ENCODE measurements around the gene FAM162B.
A peak's percentile ranks its signal among the peaks of the same experiment; 100 is the strongest.
"Not testable (repeated sequence)": the region's sequence is repeated elsewhere in the genome, so short reads cannot be mapped to it uniquely, and the experiment has no call there.

FAM162B gene

DNA sequence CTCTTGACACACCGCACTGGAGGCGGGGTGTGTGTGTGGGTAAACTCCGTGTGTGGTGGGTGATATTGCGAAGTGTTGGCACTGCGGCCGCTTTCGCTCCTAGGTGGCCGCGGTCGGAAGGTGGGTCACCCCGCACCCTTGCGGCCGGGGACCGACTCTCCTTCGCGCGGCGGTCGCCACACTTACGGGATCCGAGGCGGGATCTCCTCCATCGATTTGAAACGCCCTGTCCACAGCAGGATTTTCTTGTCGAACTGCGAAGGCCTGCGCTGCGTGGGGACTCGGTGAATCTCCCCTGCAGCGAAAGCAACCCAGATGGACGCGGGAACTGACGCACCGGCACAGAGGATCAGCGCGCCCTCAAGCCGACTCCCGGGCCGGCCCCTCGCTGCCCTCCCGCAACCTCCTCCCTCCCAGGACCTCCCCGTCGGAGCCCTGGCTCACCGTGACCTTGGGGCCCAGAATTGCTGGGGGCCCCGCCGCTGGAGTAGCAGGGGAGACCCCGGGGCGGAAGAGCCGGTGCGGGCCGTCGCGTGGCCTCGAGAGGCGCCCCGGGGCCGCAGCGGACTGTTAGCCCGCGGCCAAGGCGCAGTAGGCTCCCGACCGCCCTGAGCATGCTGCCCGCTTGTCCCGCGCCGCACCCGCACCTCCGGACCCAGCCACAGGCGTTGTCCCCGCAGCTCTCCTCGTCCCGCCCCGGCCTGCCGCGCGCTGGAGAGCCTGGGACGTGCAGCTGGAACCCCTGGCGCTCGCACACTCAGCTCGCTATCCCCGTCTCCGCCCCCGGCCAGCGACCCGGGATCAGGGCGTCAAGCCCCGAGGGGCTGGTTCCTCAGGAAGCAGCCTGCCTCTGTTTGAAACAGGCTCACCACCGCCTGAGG, at the start of gene FAM162B:
FAM162B (minus strand) TSS at position 759 of the 881 bp plus-strand sequence; CDS start at position 616, 143 bp downstream.
- Histone ChIP-seq H3K27ac (peak within 1 kb of the TSS in 2 of 21 experiments; percentile 15 to 55), H3K4me3 (peak within 1 kb of the TSS; percentile 18 to 42 (median 32))

DNA sequence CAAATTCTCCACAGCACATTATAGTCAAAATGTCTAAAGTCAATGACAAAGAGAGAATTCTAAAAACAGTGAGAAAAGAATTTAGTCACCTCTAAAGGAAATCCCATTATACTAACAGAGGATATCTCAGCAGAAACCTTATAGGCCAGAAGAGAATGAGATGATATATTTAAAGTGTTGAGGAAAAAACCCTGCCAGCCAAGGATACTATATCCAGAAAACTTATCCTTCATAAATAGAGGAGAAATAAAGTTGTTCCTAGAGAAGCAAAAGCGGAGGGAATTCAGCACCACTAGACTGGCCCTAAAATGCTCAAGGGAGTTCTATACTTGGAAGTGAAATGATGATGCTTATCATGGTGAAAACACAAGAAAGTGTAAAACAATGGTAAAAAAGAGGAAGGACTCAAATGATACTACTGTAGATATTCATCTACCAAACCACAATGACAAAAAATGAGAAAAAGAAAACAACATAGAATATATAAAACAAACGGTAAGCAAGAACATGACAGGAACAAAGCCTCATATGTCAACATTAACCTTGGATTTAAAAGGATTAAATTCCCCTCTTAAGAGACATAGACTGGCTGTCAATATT, 46.6 kb upstream of the FAM162B start:
- H3K4me3 ChIP-seq = no peak overlapping the region
- no peak overlapping the region for H3K27ac ChIP-seq

DNA sequence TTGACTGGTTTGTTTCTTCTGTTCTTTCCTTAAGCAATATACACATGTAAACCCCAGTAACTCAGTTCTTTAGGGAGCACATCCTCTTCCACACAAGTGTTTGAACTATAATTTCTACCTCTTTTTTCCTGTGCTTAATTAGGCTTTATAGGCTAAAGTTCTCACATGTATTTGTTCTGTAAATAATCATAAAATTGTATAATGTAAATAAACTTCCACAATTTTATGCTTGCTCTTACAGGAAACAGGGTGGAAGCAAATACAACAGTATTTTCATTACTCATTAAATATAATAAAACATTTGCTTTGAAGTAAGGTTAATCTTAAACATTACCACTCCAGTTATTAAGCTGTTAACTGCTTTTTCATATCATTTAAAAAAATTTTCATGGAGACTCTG, 36.5 kb upstream of the FAM162B start:
- H3K27ac ChIP-seq = no peak overlapping the region
- no peak overlapping the region for H3K4me3 ChIP-seq

DNA sequence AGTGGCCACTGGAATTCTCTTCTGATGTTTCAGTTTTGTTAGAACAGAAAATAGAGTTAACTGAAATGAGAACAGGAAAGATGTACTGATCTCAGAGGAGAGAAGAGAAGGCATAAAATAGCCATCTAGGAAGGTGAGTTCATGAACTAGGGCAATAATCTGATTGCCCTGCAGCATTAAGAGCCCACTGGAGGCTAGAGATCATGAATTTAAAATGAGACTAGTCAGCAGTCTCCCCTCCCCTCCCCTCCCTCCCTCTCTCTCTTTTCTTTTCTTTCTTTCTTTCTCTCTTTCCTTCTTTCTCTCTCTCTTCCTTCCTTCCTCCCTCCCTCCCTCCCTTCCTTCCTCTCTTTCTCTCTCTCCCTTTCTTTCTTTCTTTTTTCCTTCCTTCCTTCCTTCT, 34.4 kb upstream of the FAM162B start:
- H3K27ac ChIP-seq = no peak overlapping the region
- no peak overlapping the region for H3K4me3 ChIP-seq

DNA sequence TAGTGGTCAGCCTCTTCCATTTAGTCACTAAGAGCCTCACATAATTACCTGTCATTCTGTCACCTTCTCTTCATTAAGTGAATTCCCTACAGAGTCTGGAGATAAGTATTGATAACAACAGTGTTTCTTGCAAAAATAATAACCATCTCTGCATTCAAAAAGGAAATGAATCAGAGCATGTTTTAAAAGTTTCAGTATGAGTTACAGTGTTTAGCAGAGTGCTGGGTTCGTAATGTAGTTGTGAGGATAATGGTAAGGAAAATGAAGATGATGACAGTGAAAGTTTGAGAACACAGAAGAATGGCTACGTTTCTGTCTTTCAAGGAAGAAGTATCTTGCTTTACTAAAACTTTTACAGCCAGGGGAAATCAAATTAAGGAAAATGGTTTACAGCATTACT, 32.1 kb upstream of the FAM162B start:
- no peak overlapping the region for H3K4me3 ChIP-seq
- no peak overlapping the region for H3K27ac ChIP-seq

DNA sequence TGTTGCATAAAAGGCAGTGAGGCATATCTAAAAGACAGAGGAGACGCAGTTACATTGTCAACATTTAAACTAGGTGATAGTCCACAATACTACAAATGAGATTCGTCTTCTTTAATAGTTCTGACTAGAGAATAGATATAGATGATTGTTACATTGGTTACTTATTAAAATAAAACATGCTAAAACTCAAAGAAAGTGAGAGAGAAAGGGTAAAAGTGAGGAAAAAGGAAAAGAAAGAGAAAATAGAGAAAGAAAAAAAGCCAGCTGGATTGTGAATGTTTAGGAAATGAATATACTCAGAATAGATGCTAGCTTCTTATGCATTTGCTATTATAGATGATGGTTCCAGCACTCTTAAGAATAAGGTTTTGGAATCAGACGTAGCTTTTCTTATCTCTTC, 27.7 kb upstream of the FAM162B start:
- Histone ChIP-seq H3K27ac (no peak overlapping the region), H3K4me3 (no peak overlapping the region)

DNA sequence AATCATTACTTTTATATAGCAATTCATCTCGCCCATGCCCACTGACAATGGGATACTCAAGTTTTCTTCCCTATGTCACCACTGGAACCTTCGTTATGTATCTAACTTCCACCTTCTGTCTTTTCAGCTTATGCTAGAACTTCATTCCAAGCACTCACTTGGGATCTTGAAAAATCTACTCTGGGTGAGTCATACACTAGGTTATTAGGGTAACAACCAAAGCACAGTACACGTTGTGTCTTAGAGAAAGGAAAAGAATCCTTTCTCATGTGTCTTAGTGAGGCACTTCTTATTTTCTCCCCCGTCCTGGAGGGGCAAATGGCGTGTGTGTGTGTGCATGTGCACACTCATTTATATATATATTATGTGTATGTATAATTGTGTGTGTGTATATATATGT, 18.3 kb upstream of the FAM162B start:
- Histone ChIP-seq H3K4me3 (no peak overlapping the region), H3K27ac (no peak overlapping the region)

DNA sequence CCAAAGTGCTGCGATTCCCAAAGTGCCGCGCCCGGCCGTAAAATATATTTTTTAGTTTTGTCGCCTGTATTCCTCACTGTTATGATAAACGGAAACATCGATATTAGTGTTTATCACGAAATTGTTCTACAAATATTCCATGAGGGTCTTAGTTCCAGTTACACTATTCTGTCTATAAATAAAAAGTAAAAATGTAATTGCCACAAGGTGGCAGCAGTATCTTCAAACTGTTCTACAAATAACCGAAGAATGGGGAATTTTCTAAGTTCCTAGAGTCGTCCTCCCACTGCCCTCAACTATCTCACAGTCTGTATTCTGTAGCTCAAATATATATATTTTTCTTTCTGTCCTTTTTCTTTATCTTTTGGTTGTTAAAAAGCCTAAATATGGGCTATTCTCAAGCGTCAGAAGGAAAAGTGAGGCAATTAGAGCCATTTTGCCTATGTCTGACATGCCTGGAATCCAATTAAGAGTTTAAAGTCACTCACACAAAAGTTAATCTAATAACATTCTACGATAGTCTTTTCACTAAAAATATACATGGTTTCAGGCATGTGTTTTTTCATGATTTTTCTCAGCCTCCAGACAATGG, 14.2 kb upstream of the FAM162B start:
- Histone ChIP-seq H3K4me3 (no peak overlapping the region), H3K27ac (no peak overlapping the region)

DNA sequence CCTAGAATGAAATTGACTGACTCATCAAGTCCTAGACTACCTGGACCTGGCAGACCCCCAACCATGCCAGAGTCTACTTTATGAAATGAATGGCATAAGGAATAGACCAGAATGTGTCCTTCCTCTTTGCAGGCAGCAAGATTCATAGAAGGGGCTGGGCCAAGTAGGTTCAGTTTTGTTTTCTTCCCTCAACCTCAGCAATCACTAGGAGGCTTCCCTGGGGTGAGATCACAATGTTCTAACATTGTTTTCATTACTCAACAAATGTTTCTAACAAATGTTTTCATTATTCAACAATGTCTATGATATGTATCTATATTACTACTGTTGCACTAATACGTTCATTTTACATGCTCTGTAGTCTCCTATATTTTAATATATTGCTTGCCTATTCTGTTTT, 8.4 kb upstream of the FAM162B start:
- no peak overlapping the region for H3K27ac ChIP-seq
- no peak overlapping the region for H3K4me3 ChIP-seq

GRCh38 chr6:116772450-116772849, 6.9 kb upstream of the FAM162B start:
- H3K27ac ChIP-seq = no peak overlapping the region

GRCh38 chr6:116767715-116768114, 2.2 kb upstream of the FAM162B start:
- H3K4me3 ChIP-seq = no peak overlapping the region
- H3K27ac ChIP-seq = no peak overlapping the region

More at GRCh38 chr6:116772450-116772849, 6.9 kb upstream of the FAM162B start:
- no peak overlapping the region for H3K4me3 ChIP-seq

- no peak overlapping the region for H3K27ac ChIP-seq
- no peak overlapping the region for H3K4me3 ChIP-seq
Measured at GRCh38 chr6:116766506-116767176, 1.1 kb upstream of the FAM162B start.

- H3K27ac ChIP-seq = peak overlapping the region in 1 of 21 experiments; percentile 15
- peak overlapping the region in 6 of 7 experiments; percentile 18 to 42 (median 33) for H3K4me3 ChIP-seq
Measured at GRCh38 chr6:116764629-116764960, 924 bp downstream of the FAM162B start.

DNA sequence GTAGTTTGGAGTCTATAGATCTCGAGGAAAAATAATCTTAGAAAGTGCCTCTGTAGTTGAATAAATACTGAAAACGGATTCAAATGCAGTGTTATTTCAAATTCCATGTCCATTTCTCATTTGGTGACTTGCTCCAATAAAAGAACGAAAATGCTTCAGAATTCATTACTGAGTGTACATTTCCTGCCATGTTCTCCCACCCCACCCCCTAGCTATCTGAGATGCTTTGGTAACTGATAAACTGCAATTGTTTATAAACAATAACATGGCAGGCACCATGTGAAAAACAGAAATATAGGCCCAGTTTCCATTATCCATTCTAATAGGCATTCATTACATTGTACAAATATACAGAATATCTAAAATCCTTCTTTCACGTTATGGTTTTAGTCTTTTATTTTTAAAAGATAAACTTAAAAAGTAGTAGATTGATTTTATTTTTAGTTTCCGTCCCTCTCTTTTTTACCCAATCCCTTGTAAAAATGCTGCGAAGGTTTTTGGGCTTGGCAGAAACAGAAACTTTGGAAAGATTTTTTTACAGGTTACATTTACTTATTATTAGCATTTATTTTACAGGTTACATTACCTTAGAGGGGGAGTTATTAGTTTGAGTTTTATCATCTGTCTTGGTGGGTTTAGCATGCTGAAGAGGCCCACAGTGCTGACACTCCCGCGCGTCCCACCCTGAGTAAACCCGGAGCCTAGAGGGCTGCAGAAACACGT, 1.5 kb downstream of the FAM162B start:
- peak overlapping the region in 2 of 7 experiments; percentile 34 to 42 for H3K4me3 ChIP-seq
- peak overlapping the region in 1 of 21 experiments; percentile 15 for H3K27ac ChIP-seq

DNA sequence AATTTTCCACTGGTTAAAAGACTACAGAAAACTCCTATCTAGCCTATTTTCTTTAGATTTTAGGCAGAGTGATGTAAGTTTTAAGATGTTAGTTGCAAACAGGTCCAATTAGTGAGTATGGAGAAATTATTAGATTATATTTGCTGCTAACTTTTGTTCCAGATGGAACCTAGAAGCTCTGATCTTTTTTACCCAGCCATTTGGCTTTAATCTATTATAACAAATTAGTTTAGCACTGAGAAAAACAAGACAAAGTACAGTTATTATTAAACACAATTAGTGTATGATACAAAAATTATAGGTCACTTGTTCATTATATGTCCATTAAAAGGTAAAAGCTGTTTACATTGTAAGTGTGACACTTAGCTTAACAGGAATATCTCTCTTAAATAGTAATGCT, 2.5 kb downstream of the FAM162B start:
- H3K4me3 ChIP-seq = no peak overlapping the region

GRCh38 chr6:116762235-116762634, 3.3 kb downstream of the FAM162B start:
- Histone ChIP-seq H3K27ac (no peak overlapping the region), H3K4me3 (no peak overlapping the region)

More for the DNA sequence above, 2.5 kb downstream of the FAM162B start:
- no peak overlapping the region for H3K27ac ChIP-seq

DNA sequence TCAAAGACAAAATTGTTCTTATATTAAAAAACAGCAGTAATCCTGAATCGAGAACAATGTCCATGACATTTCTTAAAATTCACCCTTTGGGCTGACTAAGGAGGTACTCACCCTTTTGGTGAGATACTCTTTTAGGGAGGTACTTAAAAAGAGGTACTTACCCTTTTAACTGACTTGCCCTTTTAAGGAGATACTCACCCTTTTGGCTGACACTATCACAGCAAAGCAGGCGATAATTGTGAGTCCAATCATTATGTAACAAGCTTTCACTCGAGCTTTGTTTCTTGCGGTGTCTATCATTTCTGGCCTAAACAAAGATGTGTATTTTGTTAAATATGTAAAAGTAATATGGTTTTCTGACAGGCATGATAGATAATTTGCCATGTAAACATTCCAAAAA, 3.7 kb downstream of the FAM162B start:
- H3K4me3 ChIP-seq = no peak overlapping the region
- H3K27ac ChIP-seq = no peak overlapping the region

- no peak overlapping the region for H3K4me3 ChIP-seq
- no peak overlapping the region for H3K27ac ChIP-seq
Measured at GRCh38 chr6:116745176-116745575, 20.3 kb downstream of the FAM162B start.

DNA sequence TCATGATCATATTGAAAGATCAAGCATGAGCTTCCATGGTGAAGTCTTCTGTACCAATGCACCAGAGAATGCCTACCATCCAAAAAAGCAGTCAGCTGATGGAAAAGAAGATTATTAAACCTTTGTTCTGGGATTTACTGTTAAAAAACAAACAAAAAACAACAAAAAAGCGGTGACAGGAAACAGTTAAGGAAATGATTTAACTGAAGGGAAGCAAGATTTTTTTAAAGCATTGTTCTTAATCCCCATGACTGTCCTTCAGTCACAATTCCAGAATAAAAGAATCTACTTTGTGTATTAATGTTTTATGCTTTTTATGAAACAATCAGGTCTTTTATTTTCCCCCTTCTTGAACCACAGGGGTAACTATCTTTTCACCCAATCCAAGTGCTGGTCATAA, 23.9 kb downstream of the FAM162B start:
- H3K4me3 ChIP-seq = no peak overlapping the region
- H3K27ac ChIP-seq = no peak overlapping the region

GRCh38 chr6:116740486-116740885, 25.0 kb downstream of the FAM162B start:
- H3K4me3 ChIP-seq, H3K27ac ChIP-seq: not testable (repeated sequence)
